ENCODE measurements around the gene WIF1. TPM values are rescaled to one million over a fixed set of nuclear protein-coding genes. Genes with fewer than 3 reads are reported as not detected.
A peak's percentile ranks its signal among the peaks of the same experiment; 100 is the strongest.

Gene WIF1
- total RNA-seq, result under 1 TPM in 1 of 2 donors, not detected in 1; 0.91 TPM
- long read RNA-seq, result 0 reads

GRCh38 chr12:65121049-65121955 is at the start of gene WIF1:
WIF1 (minus strand) TSS chr12:65121305; CDS start chr12:65121191, 114 bp downstream.
- intact Hi-C loops (cut with DNase I), result loop anchor here in 1 of 2 donors (5.0 to 10.0 kb wide), 2 partner anchors 229 to 317 kb away; no protein-coding TSS in a partner anchor
- ATAC-seq, result peak; percentile 30 to 57
- peak; percentile 41 for DNase-seq

- peak; percentile 77 for DNase-seq
- intact Hi-C loops (cut with DNase I), result no loop called here
- ATAC-seq, result peak; percentile 42 to 85
Observed at GRCh38 chr12:65170209-65170881, 49.2 kb upstream of the WIF1 start.

GRCh38 chr12:65169320-65170208 is 48.5 kb upstream of the WIF1 start, which contains the start of gene LEMD3:
LEMD3 (plus strand) TSS chr12:65169583; CDS start chr12:65169597, 14 bp downstream.
- intact Hi-C loops (cut with DNase I), result loop anchor here in 1 of 2 donors (10.0 kb wide), 1 partner anchor 55 kb away; no protein-coding TSS in a partner anchor
- ATAC-seq, result peak; percentile 98
- DNase-seq, result peak; percentile 96

GRCh38 chr12:65168681-65169319 is 47.7 kb upstream of the WIF1 start:
- DNase-seq (no peak), ATAC-seq (no peak)
- intact Hi-C loops (cut with DNase I), result loop anchor here in 1 of 2 donors (10.0 kb wide), 1 partner anchor 56 kb away; no protein-coding TSS in a partner anchor

- no peak for DNase-seq
- ATAC-seq, result no peak
- intact Hi-C loops (cut with DNase I), result loop anchor here in 1 of 2 donors (10.0 kb wide), 1 partner anchor 60 kb away; no protein-coding TSS in a partner anchor
Observed at GRCh38 chr12:65164774-65165173, 43.7 kb upstream of the WIF1 start.

GRCh38 chr12:65164244-65164643 is 43.1 kb upstream of the WIF1 start:
- ATAC-seq, result no peak

GRCh38 chr12:65162609-65163008 is 41.5 kb upstream of the WIF1 start:
- intact Hi-C loops (cut with DNase I), result loop anchor here in 1 of 2 donors (10.0 kb wide), 1 partner anchor 62 kb away; no protein-coding TSS in a partner anchor
- DNase-seq, result no peak
- no peak for ATAC-seq

More at GRCh38 chr12:65164244-65164643, 43.1 kb upstream of the WIF1 start:
- no peak for DNase-seq
- intact Hi-C loops (cut with DNase I), result loop anchor here in 1 of 2 donors (10.0 kb wide), 1 partner anchor 61 kb away; no protein-coding TSS in a partner anchor

- DNase-seq (no peak), ATAC-seq (no peak)
- intact Hi-C loops (cut with DNase I), result no loop called here
Observed at GRCh38 chr12:65157091-65157490, 36.0 kb upstream of the WIF1 start.

GRCh38 chr12:65156366-65156841 is 35.3 kb upstream of the WIF1 start:
- intact Hi-C loops (cut with DNase I), result no loop called here
- ATAC-seq (no peak), DNase-seq (no peak)

GRCh38 chr12:65155784-65156183 is 34.7 kb upstream of the WIF1 start:
- ATAC-seq, result no peak
- intact Hi-C loops (cut with DNase I), result no loop called here
- no peak for DNase-seq

- no peak for ATAC-seq
- intact Hi-C loops (cut with DNase I), result no loop called here
- no peak for DNase-seq
Observed at GRCh38 chr12:65152596-65152995, 31.5 kb upstream of the WIF1 start.

- no peak for ATAC-seq
- DNase-seq, result no peak
- intact Hi-C loops (cut with DNase I), result no loop called here
Observed at GRCh38 chr12:65152012-65152411, 30.9 kb upstream of the WIF1 start.

GRCh38 chr12:65147312-65147905 is 26.3 kb upstream of the WIF1 start:
- intact Hi-C loops (cut with DNase I), result no loop called here
- no peak for ATAC-seq

GRCh38 chr12:65140738-65141137 is 19.6 kb upstream of the WIF1 start:
- intact Hi-C loops (cut with DNase I), result no loop called here
- no peak for ATAC-seq

More at GRCh38 chr12:65147312-65147905, 26.3 kb upstream of the WIF1 start:
- DNase-seq, result no peak

GRCh38 chr12:65139389-65139788 is 18.3 kb upstream of the WIF1 start:
- intact Hi-C loops (cut with DNase I), result no loop called here
- ATAC-seq (no peak), DNase-seq (no peak)

More at GRCh38 chr12:65140738-65141137, 19.6 kb upstream of the WIF1 start:
- DNase-seq, result no peak

GRCh38 chr12:65133879-65134278 is 12.8 kb upstream of the WIF1 start:
- DNase-seq (no peak), ATAC-seq (no peak)
- intact Hi-C loops (cut with DNase I), result no loop called here

GRCh38 chr12:65126482-65126881 is 5.4 kb upstream of the WIF1 start:
- intact Hi-C loops (cut with DNase I), result loop anchor here in 1 of 2 donors (10.0 kb wide), 1 partner anchor 322 kb away; no protein-coding TSS in a partner anchor
- ATAC-seq, result peak in 1 of 2 donors; percentile 57

More at GRCh38 chr12:65126482-65126881, 5.4 kb upstream of the WIF1 start:
- no peak for DNase-seq

Measured in left cardiac atrium (tissue), 4 donors.